Activated T-helper 9 cell treated with anti-CD3 and anti-CD28 coated beads, Interleukin-2, amount 50 U/mL, for 16 hours (primary cell): ENCODE results near the gene XRCC4.

Source experiments
- DNase-seq: peaks from one replicate; pipeline ENCODE4 v3.0.0-alpha.2; 2020; ENCODE audit warnings: low read depth

Gene XRCC4

DNA sequence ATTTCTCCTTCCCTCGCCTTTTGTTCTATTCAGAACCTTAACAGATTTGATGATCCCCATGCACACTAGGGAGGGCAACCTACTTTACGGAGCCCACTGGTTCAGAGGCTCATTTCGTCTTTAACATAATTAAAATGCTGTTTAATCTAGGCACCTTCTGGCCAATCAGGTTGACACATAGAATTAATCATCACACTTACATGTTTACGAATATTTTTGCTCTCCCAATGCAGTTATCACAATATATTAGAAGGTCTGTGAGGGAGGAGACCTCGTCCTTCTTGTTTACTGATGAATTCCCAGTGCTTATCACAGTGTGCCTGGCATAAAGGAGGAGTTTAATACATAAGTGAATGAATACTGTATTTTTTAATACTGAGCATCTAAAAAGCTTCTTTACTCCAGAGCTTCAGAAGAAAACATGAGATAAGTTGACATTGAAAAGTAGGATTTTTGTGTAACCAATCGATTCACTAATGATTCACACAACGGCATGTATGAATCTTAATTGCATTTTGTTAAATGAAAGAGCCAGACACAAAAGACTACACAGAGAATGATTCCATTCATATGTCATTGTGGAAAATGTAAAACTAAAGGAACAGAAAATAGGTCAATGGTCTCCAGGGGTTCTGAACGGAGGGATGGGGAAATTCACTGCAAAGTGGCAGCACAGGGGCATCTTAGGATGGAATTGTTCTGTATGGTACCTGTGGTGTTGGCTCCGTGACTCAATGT lies 315.6 kb downstream of the XRCC4 start:
- no peak for DNase-seq

DNA sequence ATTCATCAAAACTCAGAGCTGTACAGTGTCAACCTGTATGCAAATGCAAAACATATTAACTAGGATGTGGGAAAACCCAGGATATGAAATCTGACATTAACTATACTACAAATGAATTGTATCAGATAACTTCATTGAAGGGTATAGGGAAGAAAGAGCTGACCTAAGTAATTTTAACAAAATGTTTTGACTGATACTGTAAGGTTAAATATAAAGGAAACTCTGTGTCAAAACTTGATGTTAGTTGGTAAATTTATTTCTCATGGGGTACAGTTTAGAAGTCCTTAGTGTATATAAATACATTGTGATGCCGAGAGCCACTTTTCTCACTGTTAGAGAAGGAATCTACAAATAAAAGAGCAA lies 316.1 kb downstream of the XRCC4 start:
- no peak for DNase-seq

GRCh38 chr5:83394190-83394589 lies 316.8 kb downstream of the XRCC4 start:
- no peak for DNase-seq

DNA sequence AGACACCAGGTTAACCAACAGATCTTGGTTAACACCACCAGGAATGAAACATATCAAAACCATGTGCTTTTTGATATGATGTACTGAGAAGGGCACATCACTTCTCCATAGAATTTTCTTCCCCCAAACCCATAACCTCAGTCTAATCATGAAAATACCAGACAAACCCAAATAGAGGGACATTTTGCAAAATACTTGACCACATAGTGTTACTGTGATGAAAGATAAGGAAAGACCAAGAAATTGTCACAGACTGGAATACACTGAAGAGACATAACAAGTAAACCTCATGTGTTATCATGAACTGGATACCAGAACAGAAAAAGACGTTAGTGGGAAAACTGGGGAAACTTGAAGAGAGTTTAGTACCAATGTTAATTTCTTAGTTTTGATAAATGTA lies 319.3 kb downstream of the XRCC4 start:
- no peak for DNase-seq

- no peak for DNase-seq
These were observed 320.3 kb downstream of the XRCC4 start for GRCh38 chr5:83397658-83398057.

DNA sequence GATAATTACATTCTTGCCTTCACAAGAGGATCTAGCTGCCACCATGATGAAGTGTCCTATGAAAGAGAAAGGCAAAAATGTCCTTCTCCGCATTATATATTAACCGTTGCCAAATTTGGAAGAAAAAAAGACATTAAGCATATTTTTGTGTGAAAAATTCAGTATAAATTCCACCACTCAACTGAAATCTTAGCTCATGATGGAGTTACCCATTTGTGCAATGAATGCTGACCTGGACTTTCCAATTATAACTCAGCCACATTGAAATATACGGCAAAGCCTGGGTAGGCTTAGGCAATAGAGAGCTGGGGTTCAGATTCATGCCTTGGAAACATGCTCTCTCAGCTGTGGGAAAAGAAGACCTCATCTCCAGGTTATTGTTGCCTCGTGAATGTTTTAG lies 322.9 kb downstream of the XRCC4 start:
- DNase-seq: no peak

DNA sequence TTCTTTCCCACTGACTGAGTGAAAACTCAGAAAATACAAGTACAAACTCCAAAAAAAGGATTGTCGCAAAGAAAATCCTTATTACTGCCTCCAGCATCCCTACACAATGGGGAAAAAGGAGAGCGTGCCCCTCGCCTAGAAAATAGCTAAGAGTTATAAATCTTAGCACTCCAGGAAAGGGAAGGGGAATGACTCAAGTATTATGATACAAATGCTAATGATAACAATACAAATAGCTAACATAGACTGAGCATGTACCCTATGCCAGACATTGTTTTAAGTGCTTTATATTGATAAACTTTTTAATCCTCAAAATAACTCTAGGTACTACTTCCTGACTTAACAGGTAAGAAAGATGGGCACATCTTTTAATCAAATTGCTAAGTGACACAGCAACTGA lies 323.4 kb downstream of the XRCC4 start:
- no peak for DNase-seq

DNA sequence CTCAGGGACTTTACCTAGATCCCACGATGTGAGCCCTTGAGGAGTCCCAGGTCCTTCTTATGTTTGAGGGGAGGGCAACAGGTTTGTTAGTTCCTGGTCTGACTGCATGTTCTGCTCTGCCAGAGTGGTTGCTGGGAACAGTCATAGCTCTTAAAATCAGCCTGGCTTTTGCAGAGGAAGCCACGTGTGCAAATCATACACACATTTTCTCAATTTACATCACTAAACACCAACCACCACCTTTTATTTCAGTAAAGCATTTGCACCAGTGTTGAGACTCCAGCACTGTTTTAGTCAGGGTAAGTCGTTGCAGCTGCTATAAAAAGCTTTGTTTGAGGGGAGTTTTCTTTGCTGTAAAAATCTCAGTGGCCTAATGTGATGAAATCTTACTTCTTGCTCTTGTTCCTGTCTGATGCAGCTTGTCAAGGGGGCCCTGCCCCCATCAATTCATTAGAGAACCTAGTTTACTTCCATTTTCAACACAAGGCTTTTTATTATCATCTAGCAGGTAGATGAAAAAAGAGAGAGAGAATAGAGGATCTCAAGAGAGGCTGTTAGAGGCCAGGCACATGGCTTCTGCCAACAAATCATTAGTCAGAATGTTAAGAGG lies 323.9 kb downstream of the XRCC4 start:
- no peak for DNase-seq

GRCh38 chr5:83401775-83402174 lies 324.4 kb downstream of the XRCC4 start:
- DNase-seq: no peak
